Endothelial cell of umbilical vein (primary cell): ENCODE measurements around the gene RENBP.

ENCODE experiments used
- CTCF ChIP-seq, 2 donors: IDR thresholded peaks; 1 replicate in 1 of 2; 2 replicates in 1 of 2; pipeline ENCODE4 v1.5.1; 2011; ENCODE audit warnings: low read length in 2 of 2, mild to moderate bottlenecking in 2 of 2, moderate library complexity in 2 of 2, control low read depth in 1 of 2, inconsistent platforms in 1 of 2, low read depth in 1 of 2; ENCODE audit not compliant: insufficient read depth in 1 of 2; ENCODE audit errors: extremely low read depth in 1 of 2
- FOS ChIP-seq: IDR thresholded peaks from 2 replicates; pipeline ENCODE4 v1.6.1; 2011; ENCODE audit warnings: mild to moderate bottlenecking, low read length, moderate library complexity, borderline replicate concordance; ENCODE audit not compliant: insufficient read depth
- GATA2 ChIP-seq: IDR thresholded peaks from 2 replicates; pipeline ENCODE4 v1.7.0; 2011; ENCODE audit warnings: low read depth, mild to moderate bottlenecking, moderate library complexity, mixed read lengths, low read length; ENCODE audit not compliant: insufficient read length, insufficient read depth
- POLR2AphosphoS5 ChIP-seq: IDR thresholded peaks from 2 replicates; pipeline ENCODE4 v1.6.1; 2012; ENCODE audit warnings: low read depth, mild to moderate bottlenecking, control low read depth, low read length, moderate library complexity; ENCODE audit not compliant: insufficient read depth

DNA sequence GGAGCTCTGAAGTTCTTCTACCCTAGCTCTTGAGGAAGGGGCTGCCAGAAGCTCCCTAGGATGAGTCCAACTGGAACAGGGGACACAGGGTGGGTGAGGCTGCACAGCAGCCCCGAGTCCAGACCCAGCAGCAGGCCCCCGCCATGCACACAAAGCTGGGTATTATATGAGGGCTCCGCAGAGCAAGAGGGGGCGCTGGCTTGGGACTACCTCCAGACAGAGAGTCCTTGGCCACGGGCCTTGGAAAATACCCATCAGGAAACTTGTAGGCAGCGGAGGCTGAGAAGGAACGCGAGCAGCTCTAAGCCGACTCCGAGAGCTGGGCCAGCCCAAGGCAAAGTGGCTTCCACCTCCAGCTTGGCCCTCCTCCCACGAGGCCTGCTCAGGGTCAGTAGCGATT is 19.1 kb upstream of the RENBP start:
- no peak for TF ChIP-seq GATA2
- no peak for TF ChIP-seq POLR2AphosphoS5
- no peak for TF ChIP-seq FOS
- TF ChIP-seq CTCF (IDR thresholded peaks at IDR 0.05; ENCODE audit: extremely low read depth in 1 of 2, insufficient read depth in 1 of 2, low read depth in 1 of 2, low read length in 2 of 2): no peak
